GM19023 (cell line): ENCODE measurements around the gene ZNF326.

Source experiments
- ATAC-seq: cut with Tn5 transposase; IDR thresholded peaks from one replicate; pipeline ENCODE4 v1.9.1; 2021; ENCODE audit warnings: mild to moderate bottlenecking, moderate library complexity; ENCODE audit not compliant: unreplicated experiment

Gene ZNF326

GRCh38 chr1:89994805-89995597 lies at the start of gene ZNF326:
Gene ZNF326 (plus strand): TSS chr1:89995110. CDS start chr1:89995258, 148 bp downstream.
- peak; percentile 96 for ATAC-seq

DNA sequence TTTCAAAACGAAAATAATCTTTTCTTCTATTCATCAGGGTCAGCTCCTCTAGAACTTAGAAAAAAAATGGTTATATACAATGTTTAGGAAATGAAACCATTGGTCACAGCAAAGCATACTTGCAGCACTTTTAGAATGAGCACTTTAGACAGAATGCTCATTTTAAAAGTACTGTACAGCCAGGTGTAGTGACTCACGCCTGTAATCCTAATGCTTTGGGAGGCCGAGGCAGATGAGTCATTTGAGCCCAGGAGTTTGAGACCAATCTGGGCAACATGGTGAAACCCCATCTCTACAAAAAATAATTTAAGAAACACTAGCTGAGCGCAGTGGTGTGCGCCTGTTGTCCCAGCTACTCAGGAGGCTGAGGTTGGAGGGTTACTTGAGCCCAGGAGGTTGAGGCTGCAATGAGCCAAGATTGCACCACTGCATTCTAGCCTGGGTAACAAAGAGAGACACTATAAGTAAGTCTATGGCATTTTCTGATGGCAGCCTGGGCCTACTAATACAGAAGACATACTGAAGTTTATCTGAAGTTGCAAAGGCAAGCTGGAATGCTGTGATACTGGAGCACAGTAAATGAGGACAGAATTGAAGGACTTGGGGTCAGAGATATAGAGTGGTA lies 48.9 kb upstream of the ZNF326 start:
- ATAC-seq = peak; percentile 89

DNA sequence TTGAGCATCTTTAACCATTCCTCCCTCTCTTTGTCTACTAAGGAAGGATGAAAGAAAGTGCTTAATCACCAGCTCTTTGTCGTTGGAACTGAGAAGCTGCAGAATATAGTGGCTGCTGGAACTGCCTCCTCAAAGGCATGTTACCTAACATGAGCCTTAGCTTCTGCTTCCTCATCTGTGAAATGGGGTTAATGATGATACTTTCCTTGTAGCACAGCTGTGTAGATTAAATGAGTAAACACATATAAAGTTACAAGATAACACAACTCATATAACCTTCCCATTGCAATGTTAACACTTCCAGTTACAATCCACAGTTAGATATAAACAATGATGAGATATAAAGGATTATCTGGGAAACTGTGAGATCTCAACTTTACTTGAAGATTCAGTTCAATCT lies 48.4 kb upstream of the ZNF326 start:
- no peak for ATAC-seq

DNA sequence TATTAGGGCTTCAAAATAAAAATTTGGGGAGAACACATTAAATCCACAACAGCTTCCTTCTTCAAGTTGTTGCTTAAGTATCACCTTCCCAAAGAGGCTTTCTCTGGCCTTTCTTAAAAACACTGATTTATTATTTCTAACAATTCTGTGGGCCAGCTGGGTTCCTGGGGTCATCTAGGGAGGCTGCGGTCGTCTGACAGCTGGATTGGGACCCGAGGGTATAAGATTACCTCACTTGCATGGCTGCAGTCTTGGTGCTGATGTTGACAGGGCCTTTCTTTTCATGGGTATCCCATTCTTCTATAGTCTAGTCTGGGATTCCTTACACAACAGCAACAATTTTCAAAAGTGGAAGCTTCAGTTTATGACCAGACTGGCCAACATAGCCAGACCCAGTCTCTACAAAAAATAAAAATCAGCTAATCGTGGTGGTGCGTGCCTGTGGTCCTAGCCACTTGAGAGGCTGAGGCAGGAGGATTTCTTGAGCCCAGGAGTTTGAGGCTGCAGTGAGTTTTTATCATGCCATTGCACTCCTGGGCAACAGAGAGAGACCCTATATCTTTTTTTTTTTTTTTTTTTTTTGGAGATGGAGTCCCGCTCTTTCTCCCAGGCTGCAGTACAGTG lies 46.1 kb upstream of the ZNF326 start:
- ATAC-seq = no peak

DNA sequence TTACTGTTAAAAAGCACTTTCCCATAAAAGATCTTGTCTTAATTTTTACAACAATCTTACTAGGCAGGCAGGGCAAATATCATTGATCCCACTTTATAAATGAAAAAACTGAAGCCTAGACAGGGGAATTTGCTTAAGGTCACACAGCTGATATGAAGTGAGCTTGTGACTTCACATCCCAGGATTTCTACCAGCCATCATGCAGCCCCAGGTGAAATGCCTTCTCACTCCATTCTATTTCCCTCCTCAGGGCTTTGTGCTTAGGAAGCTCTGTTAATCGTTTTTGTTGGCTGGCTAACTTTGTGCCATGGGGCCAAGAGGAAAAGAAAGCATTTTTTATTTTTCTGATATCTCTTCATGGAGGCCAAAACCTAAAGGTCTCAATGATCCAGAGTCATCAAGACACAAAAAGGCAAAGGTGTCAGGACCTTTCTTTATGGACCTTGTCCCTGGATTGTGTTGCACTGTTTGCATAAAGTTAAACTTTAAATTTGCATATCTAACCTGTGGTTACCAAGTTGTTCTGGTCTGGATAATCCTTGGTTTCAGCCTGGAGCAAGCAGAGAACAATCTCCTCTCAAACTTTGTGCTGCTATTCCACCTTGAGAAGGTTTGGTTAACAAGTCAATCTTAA lies 44.8 kb upstream of the ZNF326 start:
- no peak for ATAC-seq

- no peak for ATAC-seq
Measured at GRCh38 chr1:89950703-89951102, 44.2 kb upstream of the ZNF326 start.

DNA sequence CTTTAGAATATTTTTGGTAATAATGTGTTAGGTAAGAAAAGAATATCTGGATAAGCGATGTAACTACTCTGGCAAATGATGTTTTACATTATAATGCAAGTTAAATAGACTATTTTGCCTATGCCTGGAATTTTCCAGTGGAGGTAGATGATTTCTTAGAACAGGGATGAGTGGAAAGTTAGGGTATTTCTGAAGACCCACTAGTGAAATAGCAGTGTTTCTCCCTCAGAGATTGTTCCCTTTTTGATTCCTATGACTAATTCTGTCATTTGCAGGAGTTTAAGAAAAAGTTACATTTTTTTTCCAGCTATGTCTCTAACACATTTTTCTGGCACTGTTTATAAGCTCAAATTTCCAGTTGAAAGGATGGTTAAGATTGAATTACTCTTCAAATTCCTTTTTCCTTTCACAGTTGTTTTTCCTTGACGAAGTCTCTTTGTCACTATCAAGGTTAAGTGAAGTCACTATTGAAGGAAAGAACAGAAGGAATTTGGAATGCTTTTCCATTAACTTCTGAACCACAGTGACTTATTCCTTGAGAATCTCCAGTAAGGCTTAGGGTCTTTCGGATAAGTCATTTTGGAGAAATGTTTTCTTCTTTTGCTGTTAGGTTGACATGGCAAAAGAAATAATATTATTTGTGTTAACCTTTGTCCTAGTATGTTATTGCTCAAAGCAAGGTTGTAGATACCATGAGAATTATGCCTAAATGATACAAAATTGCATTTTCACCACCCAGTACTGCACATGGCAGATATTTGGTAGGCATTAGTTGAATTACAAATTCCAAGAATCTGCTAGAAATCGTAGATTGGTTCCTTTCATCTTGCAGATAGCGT lies 42.9 kb upstream of the ZNF326 start:
- no peak for ATAC-seq

- peak; percentile 10 for ATAC-seq
Measured at GRCh38 chr1:89952605-89953130, 42.2 kb upstream of the ZNF326 start.

DNA sequence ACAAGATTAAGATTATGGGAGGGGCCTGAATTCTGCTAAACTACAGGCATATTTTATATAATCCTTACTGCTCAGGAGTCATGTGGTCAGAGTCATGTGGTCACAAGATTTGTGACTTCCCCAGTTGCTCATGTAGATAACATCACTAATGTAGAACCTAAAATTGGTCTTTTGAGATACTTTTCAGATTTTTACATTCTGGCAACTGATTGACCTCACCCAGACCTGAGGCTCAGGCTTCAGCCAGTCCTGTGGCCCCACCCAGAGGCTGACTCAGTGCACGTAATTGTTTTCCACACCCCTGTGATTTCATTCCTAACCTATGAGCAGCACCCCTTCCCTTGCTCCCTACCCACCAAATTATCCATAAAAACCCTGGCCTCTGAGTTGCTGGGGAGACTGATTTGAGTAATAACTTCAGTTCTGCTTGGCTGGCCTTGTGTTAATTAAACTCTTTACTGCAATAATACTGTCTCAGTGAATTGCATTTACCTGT lies 41.7 kb upstream of the ZNF326 start:
- peak; percentile 57 for ATAC-seq

- no peak for ATAC-seq
Measured at GRCh38 chr1:89953929-89954328, 41.0 kb upstream of the ZNF326 start.

GRCh38 chr1:89954401-89954800 lies 40.5 kb upstream of the ZNF326 start:
- no peak for ATAC-seq

DNA sequence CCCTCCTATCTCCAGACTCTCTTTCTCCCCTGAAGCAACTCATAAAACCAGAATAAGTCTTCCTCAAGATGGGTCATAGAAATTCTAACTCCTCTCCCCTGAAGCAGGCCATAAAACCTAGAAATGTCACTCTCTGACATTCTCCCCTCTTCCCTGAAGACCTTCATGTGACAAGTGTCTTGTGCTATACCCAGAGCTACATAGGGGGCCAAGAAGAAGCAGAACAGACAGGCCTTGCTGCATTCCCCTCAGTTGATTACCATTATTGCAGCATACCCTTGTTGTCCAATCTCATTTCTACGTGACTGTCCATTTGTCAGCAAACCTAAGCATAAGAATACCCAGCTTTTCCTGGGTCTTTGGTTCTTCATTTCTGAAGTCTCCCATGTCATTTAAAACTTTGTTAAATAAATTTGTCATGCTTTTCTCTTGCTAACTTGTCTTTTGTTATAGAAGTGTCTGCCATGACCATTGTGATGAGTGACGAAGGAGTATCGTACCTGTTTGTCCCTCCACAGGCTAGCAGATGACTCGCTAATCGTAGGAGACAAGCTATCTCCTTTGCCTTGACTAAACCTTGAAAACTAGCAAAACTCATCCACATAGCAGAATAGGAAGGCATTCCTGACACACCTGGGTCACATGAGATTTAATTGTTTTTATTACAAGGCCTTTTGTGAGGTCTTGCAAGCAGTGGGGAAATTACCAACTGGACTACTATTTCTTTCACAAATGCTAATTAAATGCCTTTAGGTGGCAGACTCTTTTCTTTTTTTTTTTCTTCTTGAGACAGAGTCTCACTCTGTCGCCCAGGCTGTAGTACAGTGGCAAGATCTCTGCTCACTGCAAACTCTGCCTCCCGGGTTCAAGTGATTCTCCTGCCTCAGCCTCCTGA lies 39.4 kb upstream of the ZNF326 start:
- ATAC-seq = no peak

GRCh38 chr1:89957107-89957506 lies 37.8 kb upstream of the ZNF326 start:
- ATAC-seq = no peak

GRCh38 chr1:89958851-89959654 lies 35.9 kb upstream of the ZNF326 start:
- no peak for ATAC-seq

- no peak for ATAC-seq
Measured at GRCh38 chr1:89959719-89960118, 35.2 kb upstream of the ZNF326 start.

DNA sequence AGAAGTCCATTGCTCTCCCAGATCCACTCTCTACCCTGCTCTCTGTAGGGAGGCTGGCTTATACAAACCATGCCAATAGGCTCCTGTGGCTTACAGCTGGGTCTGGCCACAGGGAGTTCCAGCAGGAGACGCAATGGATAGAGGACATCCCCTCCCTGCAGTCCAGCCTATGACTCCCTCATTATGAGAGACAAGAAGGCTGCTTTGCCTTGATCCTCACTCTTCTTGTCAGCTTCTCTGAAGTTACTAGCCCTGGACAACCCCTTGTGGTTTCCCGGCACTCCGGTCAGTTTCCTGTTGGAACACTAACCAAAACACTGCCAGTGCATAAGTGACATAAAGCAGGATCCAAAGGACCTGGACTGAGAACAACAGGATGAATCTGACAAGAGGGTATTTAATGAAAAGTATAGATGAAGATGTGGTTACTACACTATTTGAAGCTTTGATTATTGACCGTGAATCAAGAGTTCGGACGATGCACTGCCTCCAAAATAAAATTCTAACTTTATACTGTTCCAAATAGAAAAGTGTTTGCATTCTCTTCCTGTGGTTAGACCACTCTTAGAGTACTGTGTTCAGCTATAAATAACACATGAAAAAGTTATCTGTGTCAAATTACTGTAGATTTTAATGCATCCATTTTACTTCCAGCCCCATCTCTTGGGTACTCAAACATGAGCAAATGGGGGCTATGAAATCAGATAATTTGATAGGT lies 32.7 kb upstream of the ZNF326 start:
- no peak for ATAC-seq

- ATAC-seq = no peak
Measured at GRCh38 chr1:89962742-89963075, 32.2 kb upstream of the ZNF326 start.

- no peak for ATAC-seq
Measured at GRCh38 chr1:89965193-89965768, 29.6 kb upstream of the ZNF326 start.
